CD4-positive, alpha-beta T cell (primary cell): Measurements from ENCODE around the gene GPSM3. TPM values are rescaled to one million over a fixed set of nuclear protein-coding genes. Genes with fewer than 3 reads are reported as not detected.

Experiments
- ATAC-seq: fragments of 200-7000 bp; cut with Tn5 transposase; one replicate; pipeline ENCODE4 v1.10.0; 2022; ENCODE audit warnings: mild to moderate bottlenecking; ENCODE audit not compliant: poor library complexity
- CTCF ChIA-PET: fragments of 350-600 bp; sonication (Branson Sonifier 250); formaldehyde crosslinking; loops from one replicate; lab custom pipeline; 2021; ENCODE audit warnings: antibody characterized with exemption, inconsistent platforms; lab: Charles Lee
- POLR2A ChIA-PET: fragments of 350-600 bp; sonication (Branson Sonifier 250); formaldehyde crosslinking; loops from one replicate; lab custom pipeline; 2021; ENCODE audit warnings: antibody characterized with exemption, inconsistent platforms; lab: Charles Lee
- DNase-seq, 14 experiments: peaks; one replicate each; pipeline ENCODE4 v3.0.0-alpha.2; 2013 to 2020; ENCODE audit warnings: mixed read lengths in 2 of 14
- H3K27ac ChIP-seq, 2 donors: one replicate each; pipeline versions ENCODE4 v1.5.1 to v1.7.0; 2013; ENCODE audit warnings: low read length in 2 of 2, low read depth in 1 of 2, mild to moderate bottlenecking in 1 of 2
- H3K27me3 ChIP-seq, 2 experiments: 1 replicate in 1 of 2; 2 replicates in 1 of 2; pipeline versions ENCODE4 v1.6.1 to v1.7.0; 2013; ENCODE audit warnings: low read length in 2 of 2, control low read depth in 1 of 2, mild to moderate bottlenecking in 1 of 2, moderate library complexity in 1 of 2; ENCODE audit not compliant: insufficient read depth in 2 of 2, control insufficient read depth in 1 of 2
- H3K36me3 ChIP-seq: one replicate; pipeline ENCODE4 v1.6.1; 2013; ENCODE audit warnings: low read length, control low read depth; ENCODE audit not compliant: insufficient read depth
- H3K4me1 ChIP-seq: one replicate; pipeline ENCODE4 v1.6.1; 2013; ENCODE audit warnings: low read length, control low read depth; ENCODE audit not compliant: insufficient read depth
- H3K4me3 ChIP-seq: one replicate; pipeline ENCODE4 v1.5.1; 2013; ENCODE audit warnings: mild to moderate bottlenecking, low read length, moderate library complexity
- H3K9me3 ChIP-seq, 2 experiments: 1 replicate in 1 of 2; 2 replicates in 1 of 2; pipeline versions ENCODE4 v1.6.1 to v1.7.0; 2013; ENCODE audit warnings: low read length in 2 of 2, mild to moderate bottlenecking in 2 of 2, control low read depth in 1 of 2, moderate library complexity in 1 of 2; ENCODE audit not compliant: control insufficient read depth in 1 of 2, insufficient read depth in 1 of 2
- H3K27ac Mint-ChIP-seq: one replicate; pipeline ENCODE4 v1.8.0; 2020; ENCODE audit warnings: mixed read lengths
- H3K27me3 Mint-ChIP-seq: one replicate; pipeline ENCODE4 v1.8.0; 2021; ENCODE audit warnings: mixed read lengths
- H3K36me3 Mint-ChIP-seq: one replicate; pipeline ENCODE4 v1.8.0; 2021; ENCODE audit warnings: low read depth, mixed read lengths
- H3K4me1 Mint-ChIP-seq: one replicate; pipeline ENCODE4 v1.8.0; 2021; ENCODE audit warnings: low read depth, mixed read lengths
- H3K4me3 Mint-ChIP-seq: one replicate; pipeline ENCODE4 v1.8.0; 2020; ENCODE audit warnings: mild to moderate bottlenecking, mixed read lengths
- H3K9me3 Mint-ChIP-seq: one replicate; pipeline ENCODE4 v1.8.0; 2020; ENCODE audit warnings: mixed read lengths
- intact Hi-C, 2 experiments: fragments of 100-400 bp; cut with DNase I in 1 of 2; cut with micrococcal nuclease in 1 of 2; formaldehyde crosslinking; loops; one replicate each; pipeline versions ENCODE4 v1.15.1 to v1.9.0; 2023 to 2025; cut with DNase I, micrococcal nuclease
- total RNA-seq, 174 experiments: library from RNA in 2 of 174; stranded (reverse) in 2 of 174; gene quantifications; one replicate each; pipeline ENCODE4 v1.2.3 and lab custom pipeline; 2021 to 2026
- TF ChIP-seq, protein P1 (sequence below): fragments of 200-600 bp; IDR thresholded peaks from one replicate; pipeline ENCODE4 v1.8.0; 2022; ENCODE audit warnings: antibody characterized with exemption, mild to moderate bottlenecking

The GPSM3 gene
- total RNA-seq, 2 experiments from 2014 or later, result 190 to 202 TPM

GRCh38 chr6:32202186-32202585 is 9.7 kb upstream of the GPSM3 start:
- Mint-ChIP-seq H3K27me3 (peaks cover 3% of the 10 kb centered on the region), H3K4me1 (no peaks in the 10 kb centered on the region), H3K4me3 (no peak overlapping the region), H3K27ac (no peak overlapping the region), H3K36me3 (no peaks in the 10 kb centered on the region), H3K9me3 (no peaks in the 10 kb centered on the region)
- ATAC-seq (no peak), DNase-seq (peak in 1 of 14 experiments; percentile 15)
- Histone ChIP-seq H3K4me3 (no peak overlapping the region), H3K36me3 (no peaks in the 10 kb centered on the region), H3K9me3 (no peaks in the 10 kb centered on the region), H3K27me3 (peaks cover 0 to 2% of the 10 kb centered on the region in 2 experiments), H3K4me1 (peaks cover 2% of the 10 kb centered on the region), H3K27ac (no peak overlapping the region)
- TF ChIP-seq, protein P1, sequence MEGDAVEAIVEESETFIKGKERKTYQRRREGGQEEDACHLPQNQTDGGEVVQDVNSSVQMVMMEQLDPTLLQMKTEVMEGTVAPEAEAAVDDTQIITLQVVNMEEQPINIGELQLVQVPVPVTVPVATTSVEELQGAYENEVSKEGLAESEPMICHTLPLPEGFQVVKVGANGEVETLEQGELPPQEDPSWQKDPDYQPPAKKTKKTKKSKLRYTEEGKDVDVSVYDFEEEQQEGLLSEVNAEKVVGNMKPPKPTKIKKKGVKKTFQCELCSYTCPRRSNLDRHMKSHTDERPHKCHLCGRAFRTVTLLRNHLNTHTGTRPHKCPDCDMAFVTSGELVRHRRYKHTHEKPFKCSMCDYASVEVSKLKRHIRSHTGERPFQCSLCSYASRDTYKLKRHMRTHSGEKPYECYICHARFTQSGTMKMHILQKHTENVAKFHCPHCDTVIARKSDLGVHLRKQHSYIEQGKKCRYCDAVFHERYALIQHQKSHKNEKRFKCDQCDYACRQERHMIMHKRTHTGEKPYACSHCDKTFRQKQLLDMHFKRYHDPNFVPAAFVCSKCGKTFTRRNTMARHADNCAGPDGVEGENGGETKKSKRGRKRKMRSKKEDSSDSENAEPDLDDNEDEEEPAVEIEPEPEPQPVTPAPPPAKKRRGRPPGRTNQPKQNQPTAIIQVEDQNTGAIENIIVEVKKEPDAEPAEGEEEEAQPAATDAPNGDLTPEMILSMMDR, result no peak
- intact Hi-C loops, result loop anchor here in 1 of 2 experiments (5.0 kb wide), 1 partner anchor 40 kb away; no protein-coding TSS in a partner anchor
- ChIA-PET CTCF (no interaction called here), POLR2A (no interaction called here)

- peaks cover 12% of the 10 kb centered on the region for H3K4me1 Mint-ChIP-seq
- POLR2A ChIA-PET, result no interaction called here
- intact Hi-C loops, result loop anchor here in 1 of 2 experiments (5.0 kb wide), 1 partner anchor 41 kb away; no protein-coding TSS in a partner anchor
- no peak overlapping the region for H3K27ac Mint-ChIP-seq
- no peaks in the 10 kb centered on the region for H3K9me3 ChIP-seq
- H3K27me3 Mint-ChIP-seq, result peaks cover 3% of the 10 kb centered on the region
- peaks cover 15% of the 10 kb centered on the region for H3K4me1 ChIP-seq
- H3K36me3 Mint-ChIP-seq, result no peaks in the 10 kb centered on the region
- DNase-seq (peak in 1 of 14 experiments; percentile 16), ATAC-seq (no peak)
- H3K9me3 Mint-ChIP-seq, result no peaks in the 10 kb centered on the region
- no peaks in the 10 kb centered on the region for H3K36me3 ChIP-seq
- H3K27ac ChIP-seq, result no peak overlapping the region
- peaks cover 0 to 2% of the 10 kb centered on the region in 2 experiments for H3K27me3 ChIP-seq
- no peak overlapping the region for H3K4me3 ChIP-seq
- TF ChIP-seq, protein P1, result no peak
- H3K4me3 Mint-ChIP-seq, result no peak overlapping the region
- CTCF ChIA-PET, result no interaction called here
Observed at GRCh38 chr6:32200711-32201475, 8.4 kb upstream of the GPSM3 start.

DNA sequence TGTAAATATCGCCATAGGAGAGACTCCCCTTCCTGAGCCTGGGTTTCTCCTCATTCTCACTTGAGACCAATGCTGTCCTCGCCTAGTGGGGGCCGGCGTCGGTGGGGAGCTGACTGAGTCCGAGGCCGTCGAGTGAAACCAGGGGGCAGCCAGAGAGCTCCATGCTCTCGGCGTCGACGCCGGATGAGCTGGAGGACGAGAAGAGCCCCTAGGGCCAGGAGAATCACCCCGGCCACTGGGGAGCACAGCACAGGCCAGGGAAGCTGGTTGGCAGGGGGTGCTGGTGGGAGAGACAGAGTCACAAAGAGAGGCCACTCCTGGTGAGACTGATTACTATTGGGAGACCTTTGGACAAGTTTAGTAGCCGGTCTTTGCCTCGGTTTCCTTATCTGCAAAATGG is 6.4 kb upstream of the GPSM3 start:
- no peaks in the 10 kb centered on the region for H3K27me3 Mint-ChIP-seq
- Histone ChIP-seq H3K9me3 (no peaks in the 10 kb centered on the region), H3K27ac (no peak overlapping the region), H3K4me3 (no peak overlapping the region), H3K27me3 (no peaks in the 10 kb centered on the region), H3K4me1 (peaks cover 32% of the 10 kb centered on the region), H3K36me3 (no peaks in the 10 kb centered on the region)
- ATAC-seq (no peak), DNase-seq (peak in 1 of 14 experiments; percentile 30)
- H3K4me1 Mint-ChIP-seq, result peaks cover 30% of the 10 kb centered on the region
- intact Hi-C loops, result loop anchor here in 1 of 2 experiments (5.0 to 10.0 kb wide), 5 partner anchors 534 to 1984 kb away; partner anchors contain the start of genes BRD2, C6orf47, CSNK2B and GPANK1
- ChIA-PET CTCF (no interaction called here), POLR2A (interaction anchor here (12.1 kb wide), 1 partner anchor 19 kb away, joined by 242 read pairs; the partner anchor contains the start of genes AGPAT1 and RNF5)
- peak overlapping the region; percentile 38 for H3K4me3 Mint-ChIP-seq
- no peaks in the 10 kb centered on the region for H3K9me3 Mint-ChIP-seq
- H3K27ac Mint-ChIP-seq, result no peak overlapping the region
- TF ChIP-seq, protein P1, result no peak
- peaks cover 3% of the 10 kb centered on the region for H3K36me3 Mint-ChIP-seq
